NCI-H2029 treated with DMSO at 0.1 percent for 48 hours (cell line): ENCODE measurements around the gene KCNK13.
A peak's percentile ranks its signal among the peaks of the same experiment; 100 is the strongest.
"Not testable (repeated sequence)": the region's sequence is repeated elsewhere in the genome, so short reads cannot be mapped to it uniquely, and the experiment has no call there.

Experiments
- DNase-seq: peaks from one replicate; lab custom pipeline; 2025; lab: John Stamatoyannopoulos, UW

Gene KCNK13

DNA sequence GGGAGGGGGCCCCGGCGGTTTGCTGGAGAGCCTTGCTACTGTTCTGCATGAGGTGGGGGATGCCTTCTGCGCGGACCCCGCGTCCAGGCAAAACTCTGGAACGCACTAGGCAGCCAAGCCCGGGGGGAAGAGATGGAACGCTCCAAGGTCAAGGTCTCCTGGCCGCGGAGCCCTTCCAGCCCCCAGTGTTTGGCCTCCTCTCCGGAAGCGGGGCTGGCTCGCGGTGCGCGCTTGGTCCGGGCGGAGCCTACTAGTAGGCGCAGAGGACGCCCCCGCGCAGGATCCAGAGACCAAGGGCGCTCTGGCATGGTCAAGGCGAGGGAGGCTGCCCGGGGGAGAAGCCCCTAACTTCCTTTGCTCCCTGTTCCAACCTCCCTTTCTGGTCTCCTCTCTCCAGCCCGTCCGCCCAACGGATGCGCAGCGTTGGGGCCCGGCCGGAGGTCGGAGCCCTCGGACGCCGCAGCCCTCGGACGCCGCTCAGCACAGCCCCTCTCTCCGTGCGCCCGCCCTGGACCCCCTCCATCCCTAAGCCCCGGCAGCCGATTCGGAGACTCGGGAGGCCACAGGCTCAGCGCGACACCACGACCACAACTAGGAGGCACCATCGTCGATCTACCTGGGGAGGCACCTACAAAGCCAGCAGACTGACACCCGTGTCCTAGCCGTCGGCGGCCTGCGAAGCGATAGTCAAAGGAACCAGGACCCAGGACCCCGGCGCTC lies 669 bp upstream of the KCNK13 start:
- no peak for DNase-seq

DNA sequence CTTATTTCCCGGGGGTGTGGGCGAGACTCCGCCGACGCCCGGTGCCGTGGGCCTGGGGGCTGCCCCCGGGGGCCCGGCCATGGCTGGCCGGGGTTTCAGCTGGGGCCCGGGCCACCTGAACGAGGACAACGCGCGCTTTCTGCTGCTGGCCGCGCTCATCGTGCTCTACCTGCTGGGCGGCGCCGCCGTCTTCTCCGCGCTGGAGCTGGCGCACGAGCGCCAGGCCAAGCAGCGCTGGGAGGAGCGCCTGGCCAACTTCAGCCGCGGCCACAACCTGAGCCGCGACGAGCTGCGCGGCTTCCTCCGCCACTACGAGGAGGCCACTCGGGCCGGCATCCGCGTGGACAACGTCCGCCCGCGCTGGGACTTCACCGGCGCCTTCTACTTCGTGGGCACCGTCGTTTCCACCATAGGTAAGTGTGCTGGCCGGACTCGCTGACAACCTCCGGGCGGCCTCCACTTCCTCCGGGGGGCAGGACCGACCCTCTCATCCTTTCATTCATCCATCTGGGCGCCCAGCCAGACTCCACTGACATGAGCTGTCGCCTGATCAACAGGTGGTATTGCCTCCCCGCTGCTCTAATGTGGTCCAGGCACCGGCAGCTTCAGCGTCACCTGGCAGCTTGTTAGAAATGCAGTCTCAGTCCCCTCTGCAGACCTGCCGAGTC lies 467 bp downstream of the KCNK13 start:
- DNase-seq: no peak

- DNase-seq: no peak
Observed at GRCh38 chr14:90062822-90063539, 1.2 kb downstream of the KCNK13 start.

GRCh38 chr14:90072350-90072749 lies 10.6 kb downstream of the KCNK13 start:
- no peak for DNase-seq

GRCh38 chr14:90079576-90079975 lies 17.8 kb downstream of the KCNK13 start:
- no peak for DNase-seq

- DNase-seq: no peak
Observed at GRCh38 chr14:90087433-90087832, 25.6 kb downstream of the KCNK13 start.

GRCh38 chr14:90088176-90088575 lies 26.4 kb downstream of the KCNK13 start:
- DNase-seq: no peak

- DNase-seq: not testable (repeated sequence)
Observed at GRCh38 chr14:90089486-90089885, 27.7 kb downstream of the KCNK13 start.

GRCh38 chr14:90091393-90091792 lies 29.6 kb downstream of the KCNK13 start:
- peak; percentile 17 for DNase-seq

DNA sequence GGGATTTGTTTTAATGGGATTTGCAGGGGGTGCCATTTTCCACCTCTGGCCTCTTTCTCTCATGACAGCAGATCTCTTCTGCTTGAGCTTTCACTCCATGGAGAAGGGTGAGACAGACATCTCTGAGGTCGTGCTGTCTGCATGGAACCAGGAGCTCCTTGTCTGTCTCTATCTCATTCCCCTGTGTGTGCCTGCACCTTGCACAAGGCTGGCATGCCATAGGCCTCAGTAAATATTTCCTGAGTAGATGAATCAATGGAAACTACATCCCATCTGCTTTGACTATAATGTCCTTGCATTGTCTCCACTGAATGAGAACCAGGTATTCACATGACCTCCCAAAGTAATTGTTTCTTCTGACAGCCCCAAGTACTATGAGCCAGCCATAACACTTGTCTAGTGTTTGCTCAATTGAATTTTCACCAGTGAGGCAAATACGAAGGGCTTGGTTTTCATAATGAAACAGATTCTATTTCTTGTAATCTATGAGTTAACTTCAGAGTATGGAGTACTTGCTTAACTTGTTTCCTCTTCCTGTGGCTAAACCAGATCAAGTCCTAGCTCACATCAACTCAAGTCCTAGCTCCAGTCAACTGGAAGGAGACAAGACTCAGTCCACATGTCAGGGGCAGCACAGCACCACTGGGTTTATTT lies 32.3 kb downstream of the KCNK13 start:
- peak; percentile 21 for DNase-seq

DNA sequence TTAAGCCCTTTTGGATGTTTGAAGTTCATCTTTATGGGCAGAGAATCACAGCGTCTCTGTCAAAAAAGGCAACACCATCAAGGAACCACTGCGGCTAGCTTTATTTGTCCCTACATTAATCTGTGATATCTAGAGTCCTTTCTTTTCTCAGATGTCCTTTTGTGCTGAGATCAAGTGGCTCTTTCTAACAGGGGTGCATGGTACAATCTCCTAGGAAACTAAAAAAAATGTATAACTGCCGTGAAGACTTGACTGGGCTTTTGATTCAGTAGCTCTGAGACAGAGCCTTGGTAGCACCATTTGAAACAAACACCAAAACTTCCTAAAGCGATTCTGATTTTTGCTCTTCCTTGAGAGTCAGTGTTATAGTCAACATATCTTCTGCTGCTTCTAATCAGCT lies 33.3 kb downstream of the KCNK13 start:
- DNase-seq: no peak

- DNase-seq: no peak
Observed at GRCh38 chr14:90096566-90096965, 34.8 kb downstream of the KCNK13 start.

- no peak for DNase-seq
Observed at GRCh38 chr14:90103808-90104207, 42.0 kb downstream of the KCNK13 start.

DNA sequence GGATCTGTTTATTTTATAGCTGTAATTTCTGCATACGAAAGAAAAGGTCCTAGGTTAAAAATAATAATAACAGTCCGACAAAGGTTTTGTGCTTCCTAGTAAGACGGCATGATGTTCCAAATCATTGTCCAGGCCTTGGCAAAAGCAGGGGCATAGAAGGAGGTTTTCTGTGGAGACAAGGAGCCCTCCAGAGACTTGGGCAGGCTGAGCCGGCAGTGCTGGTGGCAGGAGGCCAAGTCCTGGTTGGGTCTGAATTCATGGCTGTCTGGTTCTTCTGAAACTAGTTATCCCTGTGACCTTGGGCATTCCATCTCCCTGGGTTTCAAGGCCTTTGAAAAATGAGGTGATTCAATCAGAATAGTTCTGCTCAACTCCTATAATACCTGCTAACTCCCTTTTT lies 44.0 kb downstream of the KCNK13 start:
- DNase-seq: no peak

DNA sequence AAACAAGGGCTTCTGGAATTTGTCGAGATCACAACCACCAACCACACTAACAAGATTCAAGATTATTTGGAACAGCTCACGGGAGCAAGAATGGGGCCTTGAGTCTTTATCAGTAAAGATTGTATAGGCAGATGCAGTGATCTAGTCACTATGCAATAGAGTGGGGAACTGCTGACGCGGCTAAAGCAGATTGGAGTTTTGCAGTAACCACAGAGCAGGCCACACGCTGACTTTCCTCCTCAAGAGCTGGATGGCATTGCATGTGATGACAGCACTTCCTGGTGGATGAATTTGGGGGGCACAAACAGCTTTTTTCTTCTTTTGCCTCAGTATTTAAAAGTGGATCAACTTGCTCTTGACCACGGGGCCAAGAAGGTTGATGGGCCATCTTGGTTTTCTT lies 46.0 kb downstream of the KCNK13 start:
- DNase-seq: no peak

GRCh38 chr14:90109858-90110257 lies 48.1 kb downstream of the KCNK13 start:
- no peak for DNase-seq

DNA sequence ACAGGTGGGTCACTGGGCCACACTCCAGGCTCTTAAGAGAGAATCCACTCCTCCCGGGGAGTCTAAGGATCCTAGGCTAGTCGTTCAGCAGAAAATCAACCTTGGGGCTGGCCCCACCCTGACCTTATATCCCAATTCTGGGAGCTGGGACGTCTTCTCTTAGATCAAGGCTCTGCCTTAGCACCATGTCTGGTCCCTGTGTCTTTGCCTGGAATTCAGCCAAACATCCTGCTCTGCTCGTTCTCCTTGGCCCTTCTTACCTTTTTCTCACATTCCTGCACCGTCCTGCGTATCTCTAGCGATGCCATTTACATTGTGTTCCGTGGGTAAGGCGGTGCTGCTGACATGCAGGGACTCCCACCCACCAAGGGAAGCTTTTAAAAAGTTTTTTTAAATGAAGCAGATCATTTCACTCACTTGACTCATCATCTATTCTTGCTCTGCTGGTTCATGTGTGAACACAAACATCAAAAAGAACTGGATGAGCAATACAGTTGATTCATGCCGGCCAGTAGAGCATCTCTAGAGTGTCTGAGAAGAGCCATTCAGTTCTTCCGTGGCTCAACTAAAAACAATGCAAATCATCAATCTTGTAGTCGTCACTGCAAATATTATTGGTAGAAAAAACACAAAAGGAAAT lies 50.2 kb downstream of the KCNK13 start:
- no peak for DNase-seq

- DNase-seq: no peak
Observed at GRCh38 chr14:90114554-90114953, 52.8 kb downstream of the KCNK13 start.

- DNase-seq: no peak
Observed at GRCh38 chr14:90115780-90116179, 54.0 kb downstream of the KCNK13 start.

DNA sequence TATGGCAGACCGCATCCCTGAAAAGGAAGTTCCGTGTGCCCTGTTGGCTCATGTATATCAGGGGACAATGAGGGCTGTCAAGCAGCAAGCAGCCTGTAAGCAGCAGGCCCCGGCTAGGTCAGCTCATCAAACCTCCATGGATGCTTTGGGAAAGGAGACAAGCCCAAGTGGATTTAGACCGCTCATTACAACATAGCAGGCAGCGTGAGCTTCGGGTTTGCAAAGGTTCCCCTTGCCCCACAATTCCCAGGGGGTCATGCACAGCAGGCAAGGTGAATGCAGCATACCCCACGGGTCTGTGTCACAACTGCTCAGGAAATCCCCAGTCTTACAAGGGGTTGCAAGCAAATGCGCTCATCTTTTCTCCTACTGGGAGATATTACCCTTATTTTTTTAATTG lies 54.6 kb downstream of the KCNK13 start:
- no peak for DNase-seq

- no peak for DNase-seq
Observed at GRCh38 chr14:90118027-90118426, 56.2 kb downstream of the KCNK13 start.

DNA sequence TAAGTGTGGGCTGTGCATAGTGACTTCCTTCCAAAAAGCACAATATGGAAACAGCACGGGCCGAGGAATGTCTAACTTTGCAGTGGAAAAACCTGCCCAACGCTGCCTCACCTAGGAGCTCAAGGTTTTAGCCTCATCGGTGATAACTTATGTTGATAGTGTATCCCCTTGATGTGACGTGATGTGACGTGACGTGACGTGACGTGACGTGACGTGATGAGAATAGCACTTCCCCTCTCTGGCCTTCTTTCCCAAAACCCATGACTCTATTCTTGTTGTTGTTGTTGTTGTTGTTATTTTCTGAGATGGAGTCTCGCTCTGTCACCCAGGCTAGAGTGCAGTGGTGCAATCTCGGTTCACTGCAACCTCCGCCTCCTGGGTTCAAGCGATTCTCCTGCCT lies 64.5 kb downstream of the KCNK13 start:
- no peak for DNase-seq
